Mammary epithelial cell (primary cell): ENCODE data around the gene PGM5.
"Not testable (repeated sequence)": the region's sequence is repeated elsewhere in the genome, so short reads cannot be mapped to it uniquely, and the experiment has no call there.

Source experiments
- CTCF ChIP-seq, 2 donors: IDR thresholded peaks in 1 of 2; conservative IDR thresholded peaks in 1 of 2; 2 replicates each; pipeline ENCODE4 v1.5.1; 2011 to 2012; ENCODE audit warnings: inconsistent platforms in 2 of 2, low read length in 2 of 2, mild to moderate bottlenecking in 2 of 2, control low read depth in 1 of 2, low read depth in 1 of 2; ENCODE audit not compliant: insufficient read depth in 1 of 2; ENCODE audit errors: extremely low read depth in 1 of 2
- EZH2 ChIP-seq: IDR thresholded peaks from 2 replicates; pipeline ENCODE4 v1.6.1; 2012; ENCODE audit warnings: low read length, inconsistent platforms, borderline replicate concordance

GRCh38 chr9:68311208-68311607, 45.2 kb upstream of the PGM5 start:
- not testable (repeated sequence) for TF ChIP-seq CTCF (conservative IDR thresholded peaks at IDR 0.05 in 1 of 2, IDR thresholded peaks at IDR 0.05 in 1 of 2; ENCODE audit: extremely low read depth in 1 of 2, insufficient read depth in 1 of 2, low read depth in 1 of 2, low read length in 2 of 2); EZH2
